22Rv1 (cell line): Measurements from ENCODE around the gene KLHL1.
"Not testable (repeated sequence)": the region's sequence is repeated elsewhere in the genome, so short reads cannot be mapped to it uniquely, and the experiment has no call there.

ENCODE experiments used
- H3K27ac ChIP-seq: fragments of 450-650 bp; 2 replicates; pipeline ENCODE4 v1.5.1; 2017
- ZFX ChIP-seq: fragments of 450-650 bp; IDR thresholded peaks from 2 replicates; pipeline ENCODE4 v1.6.1; 2017; ENCODE audit warnings: antibody characterized with exemption, borderline replicate concordance
- TF ChIP-seq, protein P1 (sequence below): fragments of 450-650 bp; IDR thresholded peaks from 2 replicates; pipeline ENCODE4 v1.5.1; 2017; ENCODE audit warnings: mild to moderate bottlenecking

KLHL1 gene, protein sequence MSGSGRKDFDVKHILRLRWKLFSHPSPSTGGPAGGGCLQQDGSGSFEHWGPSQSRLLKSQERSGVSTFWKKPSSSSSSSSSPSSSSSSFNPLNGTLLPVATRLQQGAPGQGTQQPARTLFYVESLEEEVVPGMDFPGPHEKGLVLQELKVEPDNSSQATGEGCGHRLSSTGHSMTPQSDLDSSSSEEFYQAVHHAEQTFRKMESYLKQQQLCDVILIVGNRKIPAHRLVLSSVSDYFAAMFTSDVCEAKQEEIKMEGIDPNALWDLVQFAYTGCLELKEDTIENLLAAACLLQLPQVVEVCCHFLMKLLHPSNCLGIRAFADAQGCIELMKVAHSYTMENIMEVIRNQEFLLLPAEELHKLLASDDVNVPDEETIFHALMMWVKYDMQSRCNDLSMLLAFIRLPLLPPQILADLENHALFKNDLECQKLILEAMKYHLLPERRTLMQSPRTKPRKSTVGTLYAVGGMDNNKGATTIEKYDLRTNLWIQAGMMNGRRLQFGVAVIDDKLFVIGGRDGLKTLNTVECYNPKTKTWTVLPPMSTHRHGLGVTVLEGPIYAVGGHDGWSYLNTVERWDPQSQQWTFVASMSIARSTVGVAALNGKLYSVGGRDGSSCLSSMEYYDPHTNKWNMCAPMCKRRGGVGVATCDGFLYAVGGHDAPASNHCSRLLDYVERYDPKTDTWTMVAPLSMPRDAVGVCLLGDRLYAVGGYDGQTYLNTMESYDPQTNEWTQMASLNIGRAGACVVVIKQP

DNA sequence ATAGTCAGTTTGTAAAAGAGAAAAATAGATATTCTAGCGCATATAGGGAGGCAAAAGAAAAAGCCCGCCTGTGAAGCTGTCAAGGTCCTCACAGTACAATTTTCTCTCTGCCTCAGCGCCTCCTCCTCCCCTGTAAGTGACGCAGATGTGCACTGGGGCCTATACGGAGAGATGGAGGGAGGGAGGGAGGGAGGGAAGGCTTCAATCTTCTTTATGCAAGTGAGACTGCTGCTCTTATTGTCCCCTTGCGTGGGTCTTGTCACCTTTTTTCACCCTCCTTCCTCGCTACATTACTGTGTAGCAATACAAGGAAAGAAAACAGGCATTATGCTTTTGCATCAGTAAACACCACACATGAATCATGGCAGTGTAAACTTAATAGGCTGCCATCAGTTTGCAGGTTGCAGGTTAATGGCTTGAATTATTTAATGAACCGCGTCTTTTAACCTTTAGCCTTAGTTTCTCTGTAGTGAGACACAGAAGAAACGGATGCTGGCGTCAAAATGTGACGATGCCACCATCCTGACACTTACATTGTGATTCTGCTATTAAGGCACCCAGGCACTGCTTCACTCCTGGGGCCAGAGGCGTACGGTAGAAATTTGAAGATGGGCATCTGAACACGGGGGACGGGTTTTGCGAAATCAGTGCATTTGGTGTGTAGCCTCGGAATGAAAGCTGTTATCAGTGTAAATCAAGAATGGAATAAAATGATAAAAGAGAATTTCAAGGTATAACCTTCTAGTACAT, at the start of gene KLHL1:
Gene KLHL1, minus strand, starts transcription at position 97 of the 750 bp plus-strand sequence. CDS start 753 bp downstream, outside the sequence.
- TF ChIP-seq, protein P1, sequence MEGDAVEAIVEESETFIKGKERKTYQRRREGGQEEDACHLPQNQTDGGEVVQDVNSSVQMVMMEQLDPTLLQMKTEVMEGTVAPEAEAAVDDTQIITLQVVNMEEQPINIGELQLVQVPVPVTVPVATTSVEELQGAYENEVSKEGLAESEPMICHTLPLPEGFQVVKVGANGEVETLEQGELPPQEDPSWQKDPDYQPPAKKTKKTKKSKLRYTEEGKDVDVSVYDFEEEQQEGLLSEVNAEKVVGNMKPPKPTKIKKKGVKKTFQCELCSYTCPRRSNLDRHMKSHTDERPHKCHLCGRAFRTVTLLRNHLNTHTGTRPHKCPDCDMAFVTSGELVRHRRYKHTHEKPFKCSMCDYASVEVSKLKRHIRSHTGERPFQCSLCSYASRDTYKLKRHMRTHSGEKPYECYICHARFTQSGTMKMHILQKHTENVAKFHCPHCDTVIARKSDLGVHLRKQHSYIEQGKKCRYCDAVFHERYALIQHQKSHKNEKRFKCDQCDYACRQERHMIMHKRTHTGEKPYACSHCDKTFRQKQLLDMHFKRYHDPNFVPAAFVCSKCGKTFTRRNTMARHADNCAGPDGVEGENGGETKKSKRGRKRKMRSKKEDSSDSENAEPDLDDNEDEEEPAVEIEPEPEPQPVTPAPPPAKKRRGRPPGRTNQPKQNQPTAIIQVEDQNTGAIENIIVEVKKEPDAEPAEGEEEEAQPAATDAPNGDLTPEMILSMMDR = no peak
- TF ChIP-seq ZFX = no peak

DNA sequence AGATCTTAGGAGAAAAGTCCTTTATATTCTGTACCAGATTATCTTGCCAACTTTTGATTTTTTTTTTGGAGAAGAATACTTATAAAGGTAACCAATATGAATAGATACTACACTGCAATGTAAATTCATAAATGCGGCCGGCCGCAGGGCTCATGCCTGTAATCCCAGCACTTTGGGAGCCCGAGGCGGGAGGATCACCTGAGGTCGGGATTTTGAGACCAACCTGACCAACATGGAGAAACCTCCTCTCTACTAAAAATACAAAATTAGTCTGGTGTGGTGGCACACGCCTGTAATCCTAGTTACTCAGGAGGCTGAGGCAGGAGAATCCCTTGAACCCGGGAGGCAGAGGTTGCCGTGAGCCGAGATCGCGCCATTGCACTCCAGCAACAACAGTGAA, 34.4 kb upstream of the KLHL1 start:
- not testable (repeated sequence) for H3K27ac ChIP-seq

More for the DNA sequence above, at the start of gene KLHL1:
- no peak within 1 kb of the TSS for H3K27ac ChIP-seq

DNA sequence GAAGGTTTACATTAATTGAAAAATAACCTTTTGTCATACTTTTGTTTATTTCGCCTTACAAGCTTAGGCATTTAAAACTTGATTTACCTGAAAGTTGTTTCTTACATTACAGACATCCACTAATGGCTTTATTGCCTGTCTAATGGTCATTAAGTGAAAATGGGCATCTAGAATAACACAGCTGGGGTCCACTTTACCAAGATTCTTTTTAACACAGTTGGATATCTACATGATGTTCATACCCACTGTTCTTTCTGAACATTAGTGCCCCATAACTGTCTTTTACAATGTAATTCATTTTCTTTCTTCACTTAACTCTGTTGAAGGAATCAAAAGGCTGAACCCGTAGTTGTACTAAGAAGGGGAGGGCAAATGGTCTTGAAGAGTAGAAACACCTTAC, 19.8 kb upstream of the KLHL1 start:
- TF ChIP-seq, protein P1 = no peak
- no peak for TF ChIP-seq ZFX
- H3K27ac ChIP-seq = no peak overlapping the region

DNA sequence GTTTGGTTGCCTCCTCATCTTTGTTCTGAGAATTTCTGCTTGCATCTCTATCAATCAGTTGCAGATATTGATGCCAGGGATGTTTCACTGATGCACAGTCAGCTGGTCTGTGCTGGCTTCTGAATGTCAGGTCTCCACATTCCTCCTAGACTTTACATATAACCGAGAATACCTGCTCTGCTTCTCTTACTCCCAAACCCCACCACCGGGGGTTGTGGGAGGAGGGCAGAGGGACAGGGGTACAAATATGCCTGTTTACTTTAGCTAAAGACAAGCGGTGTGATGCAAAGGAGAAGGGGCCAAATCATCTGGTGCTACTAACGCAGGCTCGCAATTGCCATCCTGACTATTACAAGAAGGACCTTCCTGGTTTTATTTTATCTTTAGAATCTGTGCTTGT, 17.4 kb upstream of the KLHL1 start:
- H3K27ac ChIP-seq = no peak overlapping the region
- TF ChIP-seq, protein P1 = no peak
- no peak for TF ChIP-seq ZFX

DNA sequence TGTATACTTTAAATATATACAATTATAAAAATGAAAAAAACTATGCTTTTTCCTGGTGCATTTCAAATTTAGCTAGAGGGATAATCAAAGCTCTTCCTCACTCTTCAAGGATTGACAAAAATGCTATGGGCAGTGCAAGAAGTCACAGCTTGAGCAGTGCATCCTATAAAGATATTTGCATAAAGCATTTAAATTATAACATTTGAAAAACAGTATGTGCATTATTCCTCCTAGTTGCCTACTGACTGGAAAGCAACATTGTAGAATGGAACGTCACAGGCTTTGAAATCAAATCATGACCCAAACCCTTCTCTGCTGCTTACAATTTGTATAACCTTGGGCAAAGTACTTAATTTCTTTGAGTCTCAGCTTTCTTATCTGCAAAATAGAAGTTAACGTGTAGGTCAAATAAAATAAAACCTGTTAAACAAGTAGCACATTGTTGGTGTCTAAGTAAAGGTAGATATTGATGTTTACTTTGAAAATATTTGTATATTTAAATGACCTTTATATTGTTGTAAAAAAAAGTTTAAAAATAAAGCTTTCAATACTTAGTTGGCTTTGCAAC, 9.2 kb upstream of the KLHL1 start:
- TF ChIP-seq, protein P1 = no peak
- TF ChIP-seq ZFX = no peak
- H3K27ac ChIP-seq = peak overlapping the region; percentile 15; the same call in 1 of the 2 replicates

DNA sequence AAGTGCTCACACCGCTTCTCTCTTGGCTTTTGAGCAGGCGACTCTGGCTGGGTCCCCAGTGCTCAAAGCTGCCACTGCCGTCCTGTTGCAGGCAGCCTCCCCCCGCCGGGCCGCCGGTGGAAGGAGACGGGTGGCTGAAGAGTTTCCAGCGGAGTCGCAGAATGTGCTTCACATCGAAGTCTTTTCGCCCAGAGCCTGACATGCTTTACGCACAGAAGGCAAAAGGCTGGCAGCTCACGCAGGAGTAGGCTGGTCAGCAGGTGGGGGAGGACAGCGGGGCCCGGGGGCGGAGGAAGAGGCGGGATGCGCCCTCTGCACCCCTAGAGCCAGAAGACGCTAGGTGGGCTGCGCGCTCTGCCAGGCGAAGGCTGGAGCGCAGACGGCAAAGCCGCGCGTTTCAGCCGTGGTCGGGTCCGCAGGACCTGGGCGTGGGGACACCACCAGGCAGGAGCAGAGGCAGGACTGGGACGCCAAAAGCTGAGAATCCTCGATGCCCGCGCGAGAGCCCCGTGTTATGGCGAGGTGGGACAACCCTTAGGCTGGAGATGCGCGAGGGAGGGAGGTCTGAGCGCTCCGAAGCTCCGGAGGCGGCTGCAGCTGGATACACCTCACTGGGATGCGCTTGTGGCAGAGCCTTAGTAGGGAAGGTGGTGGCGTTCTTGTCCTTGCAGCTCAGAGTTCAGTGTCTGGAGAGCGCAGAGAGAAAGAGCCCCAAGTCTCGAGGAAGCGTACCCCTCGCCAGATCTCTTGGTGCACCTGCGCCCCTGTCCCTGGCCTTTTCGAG, 562 bp downstream of the KLHL1 start, which contains the start of gene ATXN8OS:
Gene ATXN8OS, plus strand, starts transcription at position 329 of the 784 bp plus-strand sequence.
- H3K27ac ChIP-seq = no peak within 1 kb of the TSS
- TF ChIP-seq ZFX = no peak
- TF ChIP-seq, protein P1 = no peak

DNA sequence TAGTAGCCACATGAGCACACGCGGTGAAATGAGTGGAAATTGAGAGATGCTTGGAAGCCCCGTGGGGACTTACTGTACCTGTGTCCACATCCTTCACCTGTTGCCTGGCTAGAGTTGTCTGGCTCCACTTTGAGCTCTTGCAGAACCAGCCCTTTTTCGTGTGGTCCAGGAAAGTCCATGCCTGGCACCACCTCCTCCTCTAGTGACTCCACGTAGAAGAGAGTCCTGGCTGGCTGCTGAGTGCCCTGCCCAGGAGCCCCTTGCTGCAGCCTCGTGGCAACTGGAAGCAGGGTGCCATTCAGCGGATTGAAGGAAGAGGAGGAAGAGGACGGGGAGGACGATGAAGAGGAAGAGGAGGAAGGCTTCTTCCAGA, 1.1 kb downstream of the KLHL1 start:
- TF ChIP-seq, protein P1 = no peak
- TF ChIP-seq ZFX = no peak
- H3K27ac ChIP-seq = no peak overlapping the region
